SK-N-SH treated with all-trans-retinoic acid at 6 μM for 48 hours (cell line): ENCODE data around the gene FRYL.

ENCODE experiments used
- ATAC-seq: fragments of 200-7000 bp; cut with Tn5 transposase; 3 replicates; pipeline ENCODE4 v1.9.1; 2020; ENCODE audit warnings: mild to moderate bottlenecking, moderate library complexity
- ARNTL ChIP-seq: fragments of 450-650 bp; formaldehyde crosslinking; IDR thresholded peaks from 2 replicates; pipeline ENCODE4 v1.5.0; 2020; ENCODE audit warnings: low read depth, mild to moderate bottlenecking, moderate library complexity, borderline replicate concordance
- BACH2 ChIP-seq: fragments of 250-450 bp; sonication (Bioruptor Pico); IDR thresholded peaks from 2 replicates; pipeline ENCODE4 v1.9.0; 2021; ENCODE audit warnings: mild to moderate bottlenecking, borderline replicate concordance
- CSDC2 ChIP-seq: fragments of 250-450 bp; sonication (Bioruptor Pico); IDR thresholded peaks from 2 replicates; pipeline ENCODE4 v1.5.0; 2020; ENCODE audit warnings: mild to moderate bottlenecking, moderate library complexity
- ESRRG ChIP-seq: fragments of 250-450 bp; sonication (Bioruptor Pico); IDR thresholded peaks from 2 replicates; pipeline ENCODE4 v1.6.1; 2021; ENCODE audit warnings: mild to moderate bottlenecking
- GLIS3 ChIP-seq: fragments of 250-450 bp; sonication (Bioruptor Pico); IDR thresholded peaks from 2 replicates; pipeline ENCODE4 v1.5.0; 2020; ENCODE audit warnings: mild to moderate bottlenecking, moderate library complexity
- ISL1 ChIP-seq: fragments of 250-450 bp; sonication (Bioruptor Pico); IDR thresholded peaks from 2 replicates; pipeline ENCODE4 v2.1.2; 2022; ENCODE audit warnings: mild to moderate bottlenecking, moderate library complexity
- OSR1 ChIP-seq: fragments of 250-450 bp; sonication (Bioruptor Pico); IDR thresholded peaks from 2 replicates; pipeline ENCODE4 v1.8.0; 2022; ENCODE audit warnings: moderate library complexity, mild to moderate bottlenecking, inconsistent platforms
- PATZ1 ChIP-seq: fragments of 250-450 bp; sonication (Bioruptor Pico); IDR thresholded peaks from 2 replicates; pipeline ENCODE4 v1.8.0; 2020; ENCODE audit warnings: mild to moderate bottlenecking, moderate library complexity, borderline replicate concordance
- POU6F1 ChIP-seq: fragments of 250-450 bp; sonication (Bioruptor Pico); IDR thresholded peaks from 2 replicates; pipeline ENCODE4 v1.8.0; 2021; ENCODE audit warnings: low read depth, mild to moderate bottlenecking, moderate library complexity, borderline replicate concordance
- PPARA ChIP-seq: fragments of 250-450 bp; sonication (Bioruptor Pico); IDR thresholded peaks from 2 replicates; pipeline ENCODE4 v1.5.0; 2020; ENCODE audit warnings: mild to moderate bottlenecking, borderline replicate concordance
- TCF4 ChIP-seq: fragments of 250-450 bp; sonication (Bioruptor Pico); IDR thresholded peaks from 2 replicates; pipeline ENCODE4 v1.8.0; 2021; ENCODE audit warnings: mild to moderate bottlenecking, moderate library complexity, borderline replicate concordance
- TOX ChIP-seq: fragments of 250-450 bp; sonication (Bioruptor Pico); IDR thresholded peaks from 2 replicates; pipeline ENCODE4 v1.8.0; 2021; ENCODE audit warnings: mild to moderate bottlenecking, moderate library complexity, borderline replicate concordance
- ZC3H10 ChIP-seq: fragments of 250-450 bp; sonication (Bioruptor Pico); IDR thresholded peaks from 2 replicates; pipeline ENCODE4 v1.5.1; 2021; ENCODE audit warnings: mild to moderate bottlenecking, moderate library complexity
- ZFP3 ChIP-seq: fragments of 250-450 bp; sonication (Bioruptor Pico); IDR thresholded peaks from 2 replicates; pipeline ENCODE4 v1.5.0; 2020; ENCODE audit warnings: mild to moderate bottlenecking, moderate library complexity
- ZFP30 ChIP-seq: fragments of 450-650 bp; formaldehyde crosslinking; IDR thresholded peaks from 2 replicates; pipeline ENCODE4 v1.5.0; 2022; ENCODE audit warnings: mild to moderate bottlenecking, moderate library complexity
- ZNF565 ChIP-seq: fragments of 450-650 bp; formaldehyde crosslinking; conservative IDR thresholded peaks from 2 replicates; pipeline ENCODE4 v1.5.0; 2020; ENCODE audit warnings: low read depth, mild to moderate bottlenecking, moderate library complexity
- ZNF70 ChIP-seq: fragments of 450-650 bp; formaldehyde crosslinking; IDR thresholded peaks from 2 replicates; pipeline ENCODE4 v1.5.0; 2020; ENCODE audit warnings: mild to moderate bottlenecking, moderate library complexity
- ZNF8 ChIP-seq: fragments of 450-650 bp; formaldehyde crosslinking; IDR thresholded peaks from 2 replicates; pipeline ENCODE4 v1.5.0; 2020; ENCODE audit warnings: mild to moderate bottlenecking, moderate library complexity
- TF ChIP-seq, protein P1 (sequence below): fragments of 250-450 bp; sonication (Bioruptor Pico); IDR thresholded peaks from 2 replicates; pipeline ENCODE4 v1.5.1; 2021; ENCODE audit warnings: mild to moderate bottlenecking, moderate library complexity
- TF ChIP-seq, protein P2 (sequence below): fragments of 250-450 bp; sonication (Bioruptor Pico); IDR thresholded peaks from 2 replicates; pipeline ENCODE4 v1.5.0; 2020; ENCODE audit warnings: mild to moderate bottlenecking, moderate library complexity
- TF ChIP-seq, protein P3 (sequence below): fragments of 250-450 bp; sonication (Bioruptor Pico); IDR thresholded peaks from 2 replicates; pipeline ENCODE4 v1.5.1; 2020; ENCODE audit warnings: low read depth, mild to moderate bottlenecking, moderate library complexity

The FRYL gene

GRCh38 chr4:48467891-48468290, 312.2 kb downstream of the FRYL start:
- TF ChIP-seq, protein P1, sequence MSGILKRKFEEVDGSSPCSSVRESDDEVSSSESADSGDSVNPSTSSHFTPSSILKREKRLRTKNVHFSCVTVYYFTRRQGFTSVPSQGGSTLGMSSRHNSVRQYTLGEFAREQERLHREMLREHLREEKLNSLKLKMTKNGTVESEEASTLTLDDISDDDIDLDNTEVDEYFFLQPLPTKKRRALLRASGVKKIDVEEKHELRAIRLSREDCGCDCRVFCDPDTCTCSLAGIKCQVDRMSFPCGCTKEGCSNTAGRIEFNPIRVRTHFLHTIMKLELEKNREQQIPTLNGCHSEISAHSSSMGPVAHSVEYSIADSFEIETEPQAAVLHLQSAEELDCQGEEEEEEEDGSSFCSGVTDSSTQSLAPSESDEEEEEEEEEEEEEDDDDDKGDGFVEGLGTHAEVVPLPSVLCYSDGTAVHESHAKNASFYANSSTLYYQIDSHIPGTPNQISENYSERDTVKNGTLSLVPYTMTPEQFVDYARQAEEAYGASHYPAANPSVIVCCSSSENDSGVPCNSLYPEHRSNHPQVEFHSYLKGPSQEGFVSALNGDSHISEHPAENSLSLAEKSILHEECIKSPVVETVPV: no peak
- TF ChIP-seq PATZ1 (CRISPR knock-in tag) (no peak), ZNF70 (CRISPR knock-in tag) (peak; percentile 37; the same call in 1 of the 2 replicates), BACH2 (CRISPR knock-in tag) (no peak), PPARA (CRISPR knock-in tag) (no peak), ZFP3 (CRISPR knock-in tag) (no peak), ESRRG (no peak)
- ATAC-seq: no peak

DNA sequence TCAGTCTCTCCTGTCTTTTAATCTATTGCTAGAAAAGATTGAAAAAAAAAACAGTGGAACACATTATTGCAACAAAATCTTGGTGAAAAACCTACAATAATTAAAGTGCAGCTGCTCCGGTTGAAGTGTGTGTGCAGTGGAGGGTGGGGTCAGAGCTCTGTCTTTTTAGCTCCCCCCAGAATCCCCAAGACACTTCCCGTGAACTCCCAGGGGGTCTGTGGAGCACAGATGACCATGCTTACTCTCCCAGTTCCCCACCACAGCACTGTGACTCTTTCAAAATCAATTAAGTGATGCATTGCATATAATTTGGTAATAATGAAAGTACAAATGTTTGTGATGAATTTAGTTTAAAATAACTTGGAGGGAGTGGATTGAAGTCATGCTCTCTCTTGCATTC, 312.6 kb downstream of the FRYL start:
- ATAC-seq: no peak
- TF ChIP-seq CSDC2 (CRISPR knock-in tag) (no peak), ZFP3 (CRISPR knock-in tag) (no peak), ESRRG (no peak), ZNF565 (no peak), PATZ1 (CRISPR knock-in tag) (no peak), ISL1 (CRISPR knock-in tag) (no peak), TCF4 (CRISPR knock-in tag) (no peak), ARNTL (CRISPR knock-in tag) (no peak), GLIS3 (no peak), ZC3H10 (no peak), BACH2 (CRISPR knock-in tag) (no peak), ZNF8 (CRISPR knock-in tag) (no peak), ZFP30 (CRISPR knock-in tag) (no peak)
- TF ChIP-seq, protein P2, sequence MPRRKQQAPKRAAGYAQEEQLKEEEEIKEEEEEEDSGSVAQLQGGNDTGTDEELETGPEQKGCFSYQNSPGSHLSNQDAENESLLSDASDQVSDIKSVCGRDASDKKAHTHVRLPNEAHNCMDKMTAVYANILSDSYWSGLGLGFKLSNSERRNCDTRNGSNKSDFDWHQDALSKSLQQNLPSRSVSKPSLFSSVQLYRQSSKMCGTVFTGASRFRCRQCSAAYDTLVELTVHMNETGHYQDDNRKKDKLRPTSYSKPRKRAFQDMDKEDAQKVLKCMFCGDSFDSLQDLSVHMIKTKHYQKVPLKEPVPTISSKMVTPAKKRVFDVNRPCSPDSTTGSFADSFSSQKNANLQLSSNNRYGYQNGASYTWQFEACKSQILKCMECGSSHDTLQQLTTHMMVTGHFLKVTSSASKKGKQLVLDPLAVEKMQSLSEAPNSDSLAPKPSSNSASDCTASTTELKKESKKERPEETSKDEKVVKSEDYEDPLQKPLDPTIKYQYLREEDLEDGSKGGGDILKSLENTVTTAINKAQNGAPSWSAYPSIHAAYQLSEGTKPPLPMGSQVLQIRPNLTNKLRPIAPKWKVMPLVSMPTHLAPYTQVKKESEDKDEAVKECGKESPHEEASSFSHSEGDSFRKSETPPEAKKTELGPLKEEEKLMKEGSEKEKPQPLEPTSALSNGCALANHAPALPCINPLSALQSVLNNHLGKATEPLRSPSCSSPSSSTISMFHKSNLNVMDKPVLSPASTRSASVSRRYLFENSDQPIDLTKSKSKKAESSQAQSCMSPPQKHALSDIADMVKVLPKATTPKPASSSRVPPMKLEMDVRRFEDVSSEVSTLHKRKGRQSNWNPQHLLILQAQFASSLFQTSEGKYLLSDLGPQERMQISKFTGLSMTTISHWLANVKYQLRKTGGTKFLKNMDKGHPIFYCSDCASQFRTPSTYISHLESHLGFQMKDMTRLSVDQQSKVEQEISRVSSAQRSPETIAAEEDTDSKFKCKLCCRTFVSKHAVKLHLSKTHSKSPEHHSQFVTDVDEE (CRISPR knock-in tag): no peak
- TF ChIP-seq, protein P3, sequence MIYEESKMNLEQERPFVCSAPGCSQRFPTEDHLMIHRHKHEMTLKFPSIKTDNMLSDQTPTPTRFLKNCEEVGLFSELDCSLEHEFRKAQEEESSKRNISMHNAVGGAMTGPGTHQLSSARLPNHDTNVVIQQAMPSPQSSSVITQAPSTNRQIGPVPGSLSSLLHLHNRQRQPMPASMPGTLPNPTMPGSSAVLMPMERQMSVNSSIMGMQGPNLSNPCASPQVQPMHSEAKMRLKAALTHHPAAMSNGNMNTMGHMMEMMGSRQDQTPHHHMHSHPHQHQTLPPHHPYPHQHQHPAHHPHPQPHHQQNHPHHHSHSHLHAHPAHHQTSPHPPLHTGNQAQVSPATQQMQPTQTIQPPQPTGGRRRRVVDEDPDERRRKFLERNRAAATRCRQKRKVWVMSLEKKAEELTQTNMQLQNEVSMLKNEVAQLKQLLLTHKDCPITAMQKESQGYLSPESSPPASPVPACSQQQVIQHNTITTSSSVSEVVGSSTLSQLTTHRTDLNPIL (CRISPR knock-in tag): no peak

DNA sequence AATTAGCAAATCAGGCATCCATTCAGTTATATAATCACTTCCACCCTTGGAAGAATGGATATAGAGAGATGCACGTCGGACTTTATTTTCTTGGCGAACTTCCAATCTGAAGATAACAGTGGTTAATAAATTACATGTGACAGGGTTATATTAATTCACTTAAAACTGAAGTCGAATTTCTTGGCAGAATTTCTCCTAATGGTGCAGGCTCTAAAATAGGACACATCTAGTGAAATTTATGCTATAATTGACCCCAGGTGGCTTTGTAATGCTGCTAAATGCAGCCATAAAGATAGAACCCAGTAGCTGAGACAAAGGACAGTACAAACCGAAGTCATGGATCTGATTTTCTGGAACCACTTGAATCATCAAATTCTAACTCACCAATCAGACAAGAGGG, 317.7 kb downstream of the FRYL start:
- ATAC-seq: peak; percentile 97
- TF ChIP-seq ZNF70 (CRISPR knock-in tag) (no peak), ZFP30 (CRISPR knock-in tag) (no peak), TCF4 (CRISPR knock-in tag) (peak; percentile 97), ESRRG (no peak), TOX (CRISPR knock-in tag) (no peak), CSDC2 (CRISPR knock-in tag) (no peak), ZNF565 (no peak), OSR1 (CRISPR knock-in tag) (no peak), BACH2 (CRISPR knock-in tag) (no peak), POU6F1 (CRISPR knock-in tag) (peak; percentile 46; the same call in 1 of the 2 replicates), ZC3H10 (peak; percentile 14; the same call in 1 of the 2 replicates), ISL1 (CRISPR knock-in tag) (peak; percentile 89)
- TF ChIP-seq, protein P1: peak; percentile 89; the same call in 1 of the 2 replicates
- TF ChIP-seq, protein P2 (CRISPR knock-in tag): peak; percentile 89; the same call in 1 of the 2 replicates
